ENCODE results near the gene HGFAC.

Gene HGFAC

GRCh38 chr4:3482707-3483106, 40.9 kb downstream of the HGFAC start:
- peaks cover 19% of the 10 kb centered on the region for H3K27me3 Mint-ChIP-seq
- no peaks in the 10 kb centered on the region for H3K9me3 Mint-ChIP-seq
- H3K27ac Mint-ChIP-seq = no peak overlapping the region
- DNase-seq (no peak), ATAC-seq (no peak)
- no peaks in the 10 kb centered on the region for H3K4me1 Mint-ChIP-seq
- no peaks in the 10 kb centered on the region for H3K36me3 Mint-ChIP-seq (ENCODE audit: low read depth)
- no peak overlapping the region for H3K4me3 Mint-ChIP-seq

GRCh38 chr4:3483471-3483921, 41.7 kb downstream of the HGFAC start:
- DNase-seq (no peak), ATAC-seq (no peak)
- Mint-ChIP-seq H3K4me1 (no peaks in the 10 kb centered on the region), H3K9me3 (no peaks in the 10 kb centered on the region), H3K27ac (no peak overlapping the region), H3K4me3 (no peak overlapping the region), H3K36me3 (ENCODE audit: low read depth) (no peaks in the 10 kb centered on the region), H3K27me3 (peaks cover 19% of the 10 kb centered on the region)

GRCh38 chr4:3484057-3484973, 42.5 kb downstream of the HGFAC start:
- Mint-ChIP-seq H3K27me3 (peaks cover 25% of the 10 kb centered on the region), H3K36me3 (ENCODE audit: low read depth) (no peaks in the 10 kb centered on the region), H3K9me3 (no peaks in the 10 kb centered on the region), H3K27ac (no peak overlapping the region), H3K4me3 (no peak overlapping the region), H3K4me1 (no peaks in the 10 kb centered on the region)
- no peak for DNase-seq
- ATAC-seq = no peak

GRCh38 chr4:3485011-3485791, 43.4 kb downstream of the HGFAC start:
- no peaks in the 10 kb centered on the region for H3K9me3 Mint-ChIP-seq

GRCh38 chr4:3485886-3486540, 44.2 kb downstream of the HGFAC start:
- no peaks in the 10 kb centered on the region for H3K4me1 Mint-ChIP-seq
- no peak for DNase-seq
- ATAC-seq = no peak
- peaks cover 29% of the 10 kb centered on the region for H3K27me3 Mint-ChIP-seq
- H3K36me3 Mint-ChIP-seq (ENCODE audit: low read depth) = no peaks in the 10 kb centered on the region
- H3K4me3 Mint-ChIP-seq = no peak overlapping the region
- no peak overlapping the region for H3K27ac Mint-ChIP-seq
- H3K9me3 Mint-ChIP-seq = no peaks in the 10 kb centered on the region

More at GRCh38 chr4:3485011-3485791, 43.4 kb downstream of the HGFAC start:
- H3K27ac Mint-ChIP-seq = no peak overlapping the region
- H3K4me1 Mint-ChIP-seq = no peaks in the 10 kb centered on the region
- H3K27me3 Mint-ChIP-seq = peaks cover 25% of the 10 kb centered on the region
- H3K4me3 Mint-ChIP-seq = no peak overlapping the region
- no peaks in the 10 kb centered on the region for H3K36me3 Mint-ChIP-seq (ENCODE audit: low read depth)
- ATAC-seq = no peak
- DNase-seq = no peak

GRCh38 chr4:3486541-3487540, 45.1 kb downstream of the HGFAC start:
- Mint-ChIP-seq H3K36me3 (ENCODE audit: low read depth) (no peaks in the 10 kb centered on the region), H3K27me3 (peaks cover 30% of the 10 kb centered on the region), H3K27ac (no peak overlapping the region), H3K9me3 (no peaks in the 10 kb centered on the region), H3K4me1 (no peaks in the 10 kb centered on the region), H3K4me3 (no peak overlapping the region)
- ATAC-seq (no peak), DNase-seq (no peak)

- Mint-ChIP-seq H3K9me3 (no peaks in the 10 kb centered on the region), H3K36me3 (ENCODE audit: low read depth) (no peaks in the 10 kb centered on the region), H3K27ac (no peak overlapping the region), H3K27me3 (peaks cover 31% of the 10 kb centered on the region), H3K4me1 (no peaks in the 10 kb centered on the region), H3K4me3 (no peak overlapping the region)
- no peak for DNase-seq
- ATAC-seq = no peak
Observed at GRCh38 chr4:3487861-3488260, 46.1 kb downstream of the HGFAC start.

GRCh38 chr4:3488820-3489219, 47.1 kb downstream of the HGFAC start:
- DNase-seq = no peak
- peaks cover 30% of the 10 kb centered on the region for H3K27me3 Mint-ChIP-seq
- no peaks in the 10 kb centered on the region for H3K9me3 Mint-ChIP-seq
- no peaks in the 10 kb centered on the region for H3K36me3 Mint-ChIP-seq (ENCODE audit: low read depth)
- no peaks in the 10 kb centered on the region for H3K4me1 Mint-ChIP-seq
- ATAC-seq = no peak
- H3K4me3 Mint-ChIP-seq = no peak overlapping the region
- H3K27ac Mint-ChIP-seq = no peak overlapping the region

GRCh38 chr4:3489451-3489962, 47.7 kb downstream of the HGFAC start:
- ATAC-seq (peak; percentile 50), DNase-seq (peak; percentile 31)
- Mint-ChIP-seq H3K27ac (no peak overlapping the region), H3K27me3 (peaks cover 30% of the 10 kb centered on the region), H3K4me3 (no peak overlapping the region), H3K4me1 (no peaks in the 10 kb centered on the region), H3K9me3 (no peaks in the 10 kb centered on the region), H3K36me3 (ENCODE audit: low read depth) (no peaks in the 10 kb centered on the region)

- Mint-ChIP-seq H3K9me3 (no peaks in the 10 kb centered on the region), H3K36me3 (ENCODE audit: low read depth) (no peaks in the 10 kb centered on the region), H3K27me3 (peaks cover 33% of the 10 kb centered on the region), H3K27ac (peak overlapping the region; percentile 29), H3K4me1 (no peaks in the 10 kb centered on the region), H3K4me3 (no peak overlapping the region)
- ATAC-seq = no peak
- DNase-seq = no peak
Observed at GRCh38 chr4:3491681-3492405, 50.1 kb downstream of the HGFAC start.

GRCh38 chr4:3492741-3493719, 51.3 kb downstream of the HGFAC start:
- DNase-seq = no peak
- ATAC-seq = no peak
- Mint-ChIP-seq H3K4me1 (no peaks in the 10 kb centered on the region), H3K27me3 (peaks cover 33% of the 10 kb centered on the region), H3K36me3 (ENCODE audit: low read depth) (no peaks in the 10 kb centered on the region), H3K9me3 (no peaks in the 10 kb centered on the region), H3K4me3 (no peak overlapping the region), H3K27ac (no peak overlapping the region)

- Mint-ChIP-seq H3K4me3 (no peak overlapping the region), H3K4me1 (no peaks in the 10 kb centered on the region), H3K36me3 (ENCODE audit: low read depth) (no peaks in the 10 kb centered on the region), H3K27ac (no peak overlapping the region), H3K9me3 (no peaks in the 10 kb centered on the region), H3K27me3 (peaks cover 29% of the 10 kb centered on the region)
- no peak for DNase-seq
- no peak for ATAC-seq
Observed at GRCh38 chr4:3493720-3494461, 52.1 kb downstream of the HGFAC start.
